AG09319 (cell line): ENCODE data around the gene AMER3.
A peak's percentile ranks its signal among the peaks of the same experiment; 100 is the strongest.

ENCODE experiments used
- DNase-seq: peaks from one replicate; pipeline ENCODE4 v3.0.0-alpha.2; 2010; ENCODE audit warnings: low read depth; ENCODE audit errors: extremely low read depth
- TF ChIP-seq, protein P1 (sequence below): IDR thresholded peaks from 2 replicates; pipeline ENCODE4 v1.5.1; 2011; ENCODE audit warnings: low read depth, mild to moderate bottlenecking, inconsistent platforms, low read length, moderate library complexity

AMER3 gene

DNA sequence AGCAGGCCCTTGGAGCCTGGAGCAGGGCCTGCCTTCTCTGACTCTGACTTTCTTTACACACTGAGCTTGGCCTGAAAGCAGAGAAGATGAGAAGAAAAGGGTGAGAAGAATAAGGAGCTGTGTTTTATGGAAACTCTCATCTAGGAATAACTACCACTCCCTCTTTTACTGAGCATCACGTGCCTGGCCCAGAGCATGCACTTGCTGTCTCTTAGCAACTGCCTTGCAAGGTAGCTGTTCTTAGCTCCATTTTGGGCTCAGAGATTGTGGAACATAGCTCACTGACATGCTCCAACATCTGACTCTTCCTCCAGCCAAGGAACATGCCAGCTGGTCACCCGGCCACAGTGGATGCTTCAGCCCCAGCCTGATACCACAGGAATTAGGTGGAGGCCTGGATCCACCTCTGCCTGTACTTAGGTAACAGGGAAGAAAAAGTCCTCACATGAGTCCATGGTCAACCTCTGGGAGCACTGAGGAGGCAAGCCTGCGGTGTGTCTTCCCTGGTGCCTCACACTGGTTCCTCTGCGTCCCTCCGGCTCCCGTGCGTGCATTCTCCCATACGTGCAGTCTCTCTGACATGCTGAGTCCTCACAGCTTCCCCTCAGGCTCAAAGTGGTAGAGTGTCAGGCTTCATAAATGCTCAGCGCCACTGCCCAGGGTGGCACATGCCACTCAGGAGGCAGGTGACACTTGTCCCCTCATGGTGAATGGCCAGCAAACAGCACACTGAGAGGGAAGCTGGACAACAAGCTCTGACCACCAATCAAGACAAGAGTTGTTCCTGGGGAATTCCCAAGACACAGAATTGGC, 35.7 kb downstream of the AMER3 start:
- TF ChIP-seq, protein P1, sequence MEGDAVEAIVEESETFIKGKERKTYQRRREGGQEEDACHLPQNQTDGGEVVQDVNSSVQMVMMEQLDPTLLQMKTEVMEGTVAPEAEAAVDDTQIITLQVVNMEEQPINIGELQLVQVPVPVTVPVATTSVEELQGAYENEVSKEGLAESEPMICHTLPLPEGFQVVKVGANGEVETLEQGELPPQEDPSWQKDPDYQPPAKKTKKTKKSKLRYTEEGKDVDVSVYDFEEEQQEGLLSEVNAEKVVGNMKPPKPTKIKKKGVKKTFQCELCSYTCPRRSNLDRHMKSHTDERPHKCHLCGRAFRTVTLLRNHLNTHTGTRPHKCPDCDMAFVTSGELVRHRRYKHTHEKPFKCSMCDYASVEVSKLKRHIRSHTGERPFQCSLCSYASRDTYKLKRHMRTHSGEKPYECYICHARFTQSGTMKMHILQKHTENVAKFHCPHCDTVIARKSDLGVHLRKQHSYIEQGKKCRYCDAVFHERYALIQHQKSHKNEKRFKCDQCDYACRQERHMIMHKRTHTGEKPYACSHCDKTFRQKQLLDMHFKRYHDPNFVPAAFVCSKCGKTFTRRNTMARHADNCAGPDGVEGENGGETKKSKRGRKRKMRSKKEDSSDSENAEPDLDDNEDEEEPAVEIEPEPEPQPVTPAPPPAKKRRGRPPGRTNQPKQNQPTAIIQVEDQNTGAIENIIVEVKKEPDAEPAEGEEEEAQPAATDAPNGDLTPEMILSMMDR: no peak
- no peak for DNase-seq

DNA sequence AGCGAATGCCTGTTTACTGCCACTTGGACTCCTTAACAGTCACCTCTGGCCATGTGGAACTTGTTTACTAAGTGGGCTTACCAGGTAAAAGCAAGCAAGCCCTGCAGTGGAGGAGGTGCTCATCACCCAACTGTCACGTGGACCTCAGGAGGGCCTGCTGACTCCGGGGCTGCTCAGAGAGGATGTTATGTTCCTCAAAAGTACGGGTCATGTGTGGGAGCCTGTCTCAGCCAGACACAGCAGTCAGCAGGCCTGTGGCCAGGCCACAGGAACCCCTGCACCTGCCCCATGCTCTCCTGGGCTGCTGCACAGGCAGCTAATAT, 36.2 kb downstream of the AMER3 start:
- DNase-seq: no peak
- TF ChIP-seq, protein P1: no peak

DNA sequence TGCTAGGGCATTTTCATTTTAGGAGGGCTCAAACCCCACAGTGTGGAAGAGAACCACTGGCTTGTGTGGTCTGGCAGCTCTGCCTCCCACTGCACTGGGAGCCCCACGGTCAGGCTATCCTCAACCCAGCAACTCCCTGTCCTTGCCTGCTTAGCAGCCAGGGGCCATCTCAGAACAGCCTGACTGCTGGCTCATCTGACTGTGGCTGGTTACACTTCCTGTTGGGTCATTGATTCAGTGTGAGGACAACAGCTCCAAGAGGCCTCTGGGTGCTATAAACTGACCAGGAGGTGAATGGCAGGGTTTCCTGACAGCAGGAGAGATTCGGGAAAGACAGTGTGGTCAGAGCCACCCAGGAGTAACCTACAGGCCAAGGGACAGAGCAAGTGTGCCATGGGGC, 40.1 kb downstream of the AMER3 start:
- DNase-seq: no peak
- TF ChIP-seq, protein P1: no peak

DNA sequence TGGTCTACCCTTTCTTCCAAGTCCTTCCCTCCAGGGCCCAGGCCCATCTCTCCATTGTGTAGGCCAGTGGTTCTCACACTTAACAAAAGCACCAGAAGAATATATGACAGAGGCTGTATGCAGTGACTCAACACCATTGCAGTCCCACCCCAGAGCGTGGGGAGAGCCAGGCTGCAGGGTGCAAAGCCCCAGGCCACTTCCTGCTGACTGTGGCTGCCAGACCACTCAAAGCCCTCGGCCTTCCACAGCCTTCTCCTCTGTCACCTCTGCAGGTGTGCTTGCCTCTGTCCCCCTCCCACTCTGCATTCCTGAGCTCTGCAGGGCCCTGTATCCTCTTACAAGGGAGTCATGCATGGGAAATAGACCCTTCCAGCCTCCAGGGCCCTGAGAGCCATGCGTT, 41.0 kb downstream of the AMER3 start:
- TF ChIP-seq, protein P1: no peak
- no peak for DNase-seq

DNA sequence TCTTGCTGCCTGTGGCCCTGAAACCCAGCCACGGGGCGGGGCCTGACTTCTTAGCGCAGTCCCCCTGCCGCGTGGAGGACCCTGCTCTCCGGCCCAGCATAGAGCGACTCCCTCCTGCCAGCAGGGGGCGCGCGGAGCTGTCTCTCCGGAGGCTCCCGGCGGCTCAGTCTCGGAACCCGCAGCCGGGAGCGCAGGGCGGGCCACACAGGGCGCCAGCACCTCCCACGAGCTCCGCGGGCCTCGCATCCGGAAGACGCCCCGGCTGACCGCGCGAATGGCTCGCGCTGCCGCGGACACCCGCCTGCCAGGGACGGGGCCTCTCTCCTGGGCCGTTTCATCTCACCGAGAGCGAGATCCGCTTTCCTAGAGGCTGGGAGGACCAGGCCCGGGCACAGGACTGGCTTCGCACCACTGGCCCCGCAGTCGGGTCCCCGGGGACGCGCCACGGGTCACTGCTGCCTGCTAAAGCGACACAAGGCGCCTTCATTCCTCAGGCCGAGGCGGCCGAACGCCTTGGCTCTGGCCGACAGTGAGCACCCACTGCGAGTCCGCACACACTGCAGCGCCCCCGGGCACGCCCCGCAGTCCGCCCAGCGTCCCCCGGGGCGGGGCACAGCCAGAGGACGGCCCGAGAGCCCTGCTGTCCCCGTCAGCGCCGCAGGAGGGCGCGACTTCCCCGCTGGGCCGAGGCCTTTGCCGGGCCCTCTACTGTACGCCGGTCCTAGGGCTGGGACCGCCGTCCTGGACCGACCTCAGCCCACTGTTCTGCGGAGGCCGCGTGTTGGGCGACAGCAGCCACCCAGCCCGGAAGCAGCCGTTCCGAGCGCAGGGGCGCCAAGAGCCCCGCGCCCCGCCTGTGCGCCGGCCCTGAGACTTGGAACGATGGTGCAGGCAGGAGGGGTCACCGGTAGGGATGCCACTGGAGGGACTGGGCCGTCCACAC, 42.4 kb downstream of the AMER3 start:
- peak; percentile 69 for DNase-seq
- TF ChIP-seq, protein P1: peak; percentile 86

DNA sequence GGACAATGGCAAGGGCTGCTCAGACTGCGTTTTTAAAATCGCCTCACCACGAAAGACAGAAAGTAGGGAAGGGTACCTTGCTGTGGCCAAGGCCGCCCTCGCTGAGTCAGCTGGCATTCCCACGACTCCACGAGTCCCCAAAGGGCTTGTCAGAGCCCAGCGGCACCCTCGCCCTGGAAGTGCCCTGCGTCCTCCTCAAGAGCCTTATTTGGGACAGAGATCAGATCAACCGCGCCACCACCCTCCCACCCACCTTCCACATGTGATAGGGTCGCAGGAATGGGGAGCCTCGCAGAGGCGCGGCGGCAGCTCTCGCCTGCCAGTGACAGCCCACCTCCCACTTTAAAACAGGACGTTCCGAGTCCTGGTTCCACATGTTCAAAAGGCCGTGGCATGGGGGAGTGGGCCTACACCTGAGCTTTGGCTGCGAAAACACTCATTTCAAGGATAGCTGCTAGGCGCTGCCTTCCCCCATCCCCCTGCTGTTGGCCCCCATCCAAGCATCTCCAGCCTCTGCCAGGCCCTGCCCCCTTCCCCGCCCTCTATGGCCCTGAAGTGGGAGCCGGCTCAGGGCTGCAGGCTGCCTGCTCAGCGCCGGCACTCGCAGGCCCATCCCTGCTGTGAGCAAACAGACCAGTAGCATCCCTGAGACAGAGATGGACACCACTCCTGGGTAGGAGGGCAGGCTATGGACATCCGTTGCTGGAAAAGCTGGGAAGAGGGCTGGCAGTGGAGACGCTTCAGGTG, 43.3 kb downstream of the AMER3 start:
- DNase-seq: no peak
- TF ChIP-seq, protein P1: no peak
